Stimulated activated naive CD8-positive, alpha-beta T cell treated with anti-CD3 and anti-CD28 coated beads, Interleukin-15, Interleukin-2, amounts not matched to agents 100 U/mL and 50 U/mL, for 24 hours (primary cell): ENCODE data around the gene CFAP90.

ENCODE experiments used
- ATAC-seq: fragments of 150-1000 bp; cut with Tn5 transposase; one replicate; pipeline ENCODE4 v1.10.0; 2021
- DNase-seq: peaks from one replicate; pipeline ENCODE4 v3.0.0; 2021

Gene CFAP90

GRCh38 chr5:7850395-7851239 lies at the start of gene CFAP90:
CFAP90 (minus strand) TSS chr5:7851133; CDS start chr5:7851021, 112 bp downstream.
- DNase-seq (peak; percentile 20), ATAC-seq (peak; percentile 12)

- peak; percentile 15 for DNase-seq
- ATAC-seq = no peak
Measured at GRCh38 chr5:7897014-7897600, 46.2 kb upstream of the CFAP90 start.

GRCh38 chr5:7894860-7895259 lies 43.9 kb upstream of the CFAP90 start:
- peak; percentile 83 for ATAC-seq

GRCh38 chr5:7894439-7894838 lies 43.5 kb upstream of the CFAP90 start:
- ATAC-seq (no peak), DNase-seq (no peak)

More at GRCh38 chr5:7894860-7895259, 43.9 kb upstream of the CFAP90 start:
- no peak for DNase-seq

GRCh38 chr5:7888901-7889300 lies 38.0 kb upstream of the CFAP90 start:
- DNase-seq (no peak), ATAC-seq (no peak)

- ATAC-seq (no peak), DNase-seq (no peak)
Measured at GRCh38 chr5:7886849-7887475, 36.0 kb upstream of the CFAP90 start.

GRCh38 chr5:7884491-7885267 lies 33.7 kb upstream of the CFAP90 start:
- DNase-seq = no peak
- ATAC-seq = no peak

GRCh38 chr5:7882926-7883325 lies 32.0 kb upstream of the CFAP90 start:
- DNase-seq (no peak), ATAC-seq (no peak)

GRCh38 chr5:7881816-7882215 lies 30.9 kb upstream of the CFAP90 start:
- no peak for ATAC-seq

GRCh38 chr5:7881091-7881490 lies 30.2 kb upstream of the CFAP90 start:
- no peak for ATAC-seq

More at GRCh38 chr5:7881816-7882215, 30.9 kb upstream of the CFAP90 start:
- DNase-seq = no peak

GRCh38 chr5:7878381-7878873 lies 27.5 kb upstream of the CFAP90 start:
- DNase-seq (no peak), ATAC-seq (peak; percentile 82)

More at GRCh38 chr5:7881091-7881490, 30.2 kb upstream of the CFAP90 start:
- no peak for DNase-seq

- no peak for ATAC-seq
Measured at GRCh38 chr5:7877851-7878250, 26.9 kb upstream of the CFAP90 start.

GRCh38 chr5:7876867-7877266 lies 25.9 kb upstream of the CFAP90 start:
- DNase-seq = no peak
- peak; percentile 76 for ATAC-seq

More at GRCh38 chr5:7877851-7878250, 26.9 kb upstream of the CFAP90 start:
- no peak for DNase-seq

GRCh38 chr5:7875151-7875550 lies 24.2 kb upstream of the CFAP90 start:
- ATAC-seq (no peak), DNase-seq (no peak)

GRCh38 chr5:7874639-7875038 lies 23.7 kb upstream of the CFAP90 start:
- ATAC-seq (no peak), DNase-seq (no peak)

- no peak for DNase-seq
- ATAC-seq = no peak
Measured at GRCh38 chr5:7873216-7873615, 22.3 kb upstream of the CFAP90 start.

- DNase-seq = no peak
- ATAC-seq = no peak
Measured at GRCh38 chr5:7872517-7873130, 21.7 kb upstream of the CFAP90 start.

GRCh38 chr5:7871653-7872052 lies 20.7 kb upstream of the CFAP90 start:
- no peak for DNase-seq
- no peak for ATAC-seq

- peak; percentile 38 for ATAC-seq
- peak; percentile 49 for DNase-seq
Measured at GRCh38 chr5:7869474-7870136, 18.7 kb upstream of the CFAP90 start.

- DNase-seq = peak; percentile 89
- ATAC-seq = peak; percentile 100
Measured at GRCh38 chr5:7868773-7869473, 18.0 kb upstream of the CFAP90 start, which contains the start of the genes FASTKD3 and MTRR. FASTKD3 (minus strand) TSS chr5:7869031; CDS start chr5:7868083, 948 bp downstream. MTRR (plus strand) TSS chr5:7869148; CDS start chr5:7870795, 1,647 bp downstream.
